NT2/D1 (cell line): ENCODE data around the gene SCN5A.

ENCODE experiments used
- SUZ12 ChIP-seq: IDR thresholded peaks from 2 replicates; pipeline ENCODE4 v1.6.1; 2011; ENCODE audit not compliant: insufficient read length, insufficient read depth; ENCODE audit errors: extremely low read depth
- YY1 ChIP-seq: IDR thresholded peaks from 2 replicates; pipeline ENCODE4 v1.6.1; 2011; ENCODE audit not compliant: insufficient read length, insufficient read depth
- ZNF274 ChIP-seq: IDR thresholded peaks from 2 replicates; pipeline ENCODE4 v1.6.1; 2011; ENCODE audit warnings: mild to moderate bottlenecking, low read depth, low read length

DNA sequence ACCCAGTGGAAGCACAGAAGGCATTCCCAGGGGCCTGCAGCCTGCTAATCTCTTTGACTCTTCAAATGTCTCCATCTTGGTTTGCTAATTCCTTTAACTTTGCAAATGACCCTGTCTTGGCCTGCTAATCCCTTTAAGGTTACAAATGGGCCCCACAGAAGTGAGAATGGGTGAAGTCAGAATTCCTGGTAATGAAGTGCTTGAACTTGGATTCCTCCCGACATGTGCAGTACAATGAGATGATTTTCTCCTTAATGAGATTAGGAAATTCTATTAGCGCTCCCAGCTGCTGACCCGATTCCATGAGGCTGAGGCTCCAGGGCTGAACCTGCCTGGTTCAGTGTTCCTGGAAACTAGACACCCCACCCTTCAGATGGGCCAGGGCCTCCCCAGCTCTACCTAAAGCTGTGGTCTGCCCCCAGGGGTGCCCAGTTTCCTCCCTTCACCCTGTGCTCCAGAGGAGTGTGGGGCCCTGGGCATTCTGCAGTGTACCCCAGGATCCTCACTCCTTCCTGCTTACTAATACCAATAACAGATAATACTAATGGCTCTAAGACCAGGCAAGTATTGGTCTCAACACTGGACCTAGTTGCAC, 47.4 kb downstream of the SCN5A start:
- no peak for TF ChIP-seq SUZ12
- no peak for TF ChIP-seq YY1
- no peak for TF ChIP-seq ZNF274
